ENCODE measurements around the gene AANAT.

The AANAT gene

DNA sequence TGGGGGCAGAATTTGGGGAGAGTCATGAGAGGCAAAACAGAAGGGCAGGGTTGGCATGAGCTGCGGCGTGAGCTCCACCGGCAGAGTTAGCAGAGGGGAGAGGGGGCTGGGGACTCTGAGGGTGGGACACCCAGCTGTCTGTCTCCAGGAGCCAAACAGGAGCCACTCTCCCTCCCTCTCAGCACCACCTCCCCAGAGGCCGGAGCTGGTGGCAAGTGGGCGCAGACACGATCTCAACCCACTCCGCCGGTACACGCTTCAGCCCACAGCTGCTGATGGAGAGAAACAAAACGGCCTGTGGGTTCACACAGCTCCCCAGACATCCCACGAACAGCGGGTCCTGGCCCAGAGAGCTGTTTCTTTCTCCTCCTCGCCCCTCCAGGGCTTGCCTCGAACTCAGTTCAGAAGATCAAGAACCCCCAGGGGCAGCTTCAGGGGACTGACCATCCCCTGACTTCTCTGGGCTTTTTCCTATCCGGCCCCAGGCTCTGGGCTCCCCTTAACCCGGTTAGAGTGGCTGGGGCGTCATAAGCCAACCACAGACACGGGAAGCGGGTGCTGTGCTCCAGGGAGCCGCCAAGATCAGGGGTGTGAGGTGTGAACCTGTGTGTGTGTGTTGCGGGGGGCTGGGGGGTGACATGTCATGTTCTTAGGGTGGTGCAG, 26.2 kb downstream of the AANAT start:
- Histone ChIP-seq H3K4me1 (ENCODE audit: control insufficient read depth, insufficient read depth, low read length) (peaks cover 4% of the 10 kb centered on the region; the same call in 1 of the 2 replicates), H3K27ac (ENCODE audit: extremely low read depth, low read depth, low read length) (no peak overlapping the region), H3K4me3 (ENCODE audit: low read depth, low read length) (no peak overlapping the region)

DNA sequence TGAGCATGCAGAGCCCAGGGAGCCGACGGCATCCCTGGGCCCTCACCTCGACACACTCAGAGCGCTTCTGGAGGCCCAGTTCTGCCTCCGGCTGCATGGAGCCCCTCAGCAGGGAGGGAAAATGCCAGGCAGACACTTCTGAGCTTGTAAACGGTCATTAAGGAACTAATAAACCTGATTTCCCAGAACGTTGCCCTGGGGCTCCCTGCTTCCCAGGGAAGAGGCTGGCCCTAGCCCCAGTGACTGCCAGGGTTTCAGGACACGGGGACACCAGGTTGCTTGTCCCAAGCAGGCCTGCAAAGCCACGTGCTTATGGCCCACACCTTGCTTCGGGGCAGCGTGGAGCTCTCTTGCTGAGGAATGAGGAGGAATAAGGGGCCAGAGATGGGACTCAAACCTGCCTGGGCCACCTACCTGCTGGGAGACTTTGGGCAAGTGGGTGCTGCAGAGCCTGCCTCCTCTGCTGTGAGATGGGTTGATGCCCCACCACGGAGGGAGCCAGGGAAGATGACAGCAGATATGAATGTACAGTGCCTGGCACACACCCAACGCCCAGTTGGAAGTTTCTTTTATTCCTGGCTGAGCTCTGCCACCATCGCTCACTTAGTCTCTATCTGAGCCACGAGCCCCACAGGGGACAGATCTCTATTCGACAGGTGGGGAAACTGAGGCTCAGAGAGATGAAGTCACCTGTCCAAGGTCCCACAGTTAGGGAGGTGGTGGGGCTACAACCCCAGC, 28.4 kb downstream of the AANAT start:
- ChIA-PET POLR2A (no interaction called here), CTCF (interaction anchor here (0.6 to 1.4 kb wide), 9 partner anchors 10 to 415 kb away, joined by 3 to 7 read pairs (median 3); no protein-coding TSS in a partner anchor)
- H3K9me3 ChIP-seq (ENCODE audit: control insufficient read depth, insufficient read depth, low read depth, low read length): no peaks in the 10 kb centered on the region
- H3K4me1 ChIP-seq (ENCODE audit: control insufficient read depth, insufficient read depth, low read length): peaks cover 16% of the 10 kb centered on the region
- no peak overlapping the region for H3K27ac ChIP-seq (ENCODE audit: extremely low read depth, low read depth, low read length)
- H3K4me3 ChIP-seq (ENCODE audit: low read depth, low read length): no peak overlapping the region
- no peaks in the 10 kb centered on the region for H3K36me3 ChIP-seq (ENCODE audit: control insufficient read depth in 2 of 2, insufficient read depth in 1 of 2, low read length in 2 of 2)
- no peak for TF ChIP-seq ZNF211 (tag by site-specific recombination; IDR thresholded peaks at IDR 0.05; ENCODE audit: low read depth)
- TF ChIP-seq TCF7L2 (IDR thresholded peaks at IDR 0.05; ENCODE audit: borderline replicate concordance, low read depth, low read length): no peak
- no peak for TF ChIP-seq ZNF701 (tag by site-specific recombination; IDR thresholded peaks at IDR 0.05)
- TF ChIP-seq SCRT1 (tag by site-specific recombination; IDR thresholded peaks at IDR 0.05; ENCODE audit: borderline replicate concordance): 0 out of 2 replicates have a peak, but pooled peaks have one; percentile 23
- TF ChIP-seq PRDM4 (tag by site-specific recombination; IDR thresholded peaks at IDR 0.05): peak; percentile 35; the same call in 1 of the 2 replicates
- TF ChIP-seq ZNF558 (tag by site-specific recombination; IDR thresholded peaks at IDR 0.05): no peak
- 0 out of 2 replicates have a peak, but pooled peaks have one; percentile 19 for TF ChIP-seq ZBTB20 (tag by site-specific recombination; IDR thresholded peaks at IDR 0.05)
- TF ChIP-seq SCRT2 (tag by site-specific recombination; IDR thresholded peaks at IDR 0.05): 0 out of 2 replicates have a peak, but pooled peaks have one; percentile 28
- TF ChIP-seq ZNF223 (tag by site-specific recombination; IDR thresholded peaks at IDR 0.05): 0 out of 2 replicates have a peak, but pooled peaks have one; percentile 23
- TF ChIP-seq ZNF175 (tag by site-specific recombination; IDR thresholded peaks at IDR 0.05): no peak
- TF ChIP-seq ZNF600 (tag by site-specific recombination; IDR thresholded peaks at IDR 0.05): peak; percentile 68
- TF ChIP-seq ZIC2 (tag by site-specific recombination; IDR thresholded peaks at IDR 0.05): peak; percentile 84
- TF ChIP-seq ZNF473 (tag by site-specific recombination; IDR thresholded peaks at IDR 0.05): no peak
- peak; percentile 53; the same call in 1 of the 2 replicates for TF ChIP-seq FEZF1 (tag by site-specific recombination; IDR thresholded peaks at IDR 0.05)
- no peak for TF ChIP-seq SP3 (tag by site-specific recombination; IDR thresholded peaks at IDR 0.05)
- no peak for TF ChIP-seq ZNF112 (tag by site-specific recombination; IDR thresholded peaks at IDR 0.05)
- TF ChIP-seq, protein P1, sequence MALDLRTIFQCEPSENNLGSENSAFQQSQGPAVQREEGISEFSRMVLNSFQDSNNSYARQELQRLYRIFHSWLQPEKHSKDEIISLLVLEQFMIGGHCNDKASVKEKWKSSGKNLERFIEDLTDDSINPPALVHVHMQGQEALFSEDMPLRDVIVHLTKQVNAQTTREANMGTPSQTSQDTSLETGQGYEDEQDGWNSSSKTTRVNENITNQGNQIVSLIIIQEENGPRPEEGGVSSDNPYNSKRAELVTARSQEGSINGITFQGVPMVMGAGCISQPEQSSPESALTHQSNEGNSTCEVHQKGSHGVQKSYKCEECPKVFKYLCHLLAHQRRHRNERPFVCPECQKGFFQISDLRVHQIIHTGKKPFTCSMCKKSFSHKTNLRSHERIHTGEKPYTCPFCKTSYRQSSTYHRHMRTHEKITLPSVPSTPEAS (tag by site-specific recombination; IDR thresholded peaks at IDR 0.05): no peak
- no peak for TF ChIP-seq ZNF768 (tag by site-specific recombination; IDR thresholded peaks at IDR 0.05)
- TF ChIP-seq ZNF560 (tag by site-specific recombination; IDR thresholded peaks at IDR 0.05; ENCODE audit: borderline replicate concordance): no peak

More for the DNA sequence above, 26.2 kb downstream of the AANAT start:
- Histone ChIP-seq H3K36me3 (ENCODE audit: control insufficient read depth in 2 of 2, insufficient read depth in 1 of 2, low read length in 2 of 2) (no peaks in the 10 kb centered on the region), H3K9me3 (ENCODE audit: control insufficient read depth, insufficient read depth, low read depth, low read length) (no peaks in the 10 kb centered on the region)
- POLR2A ChIA-PET: interaction anchor here (0.5 kb wide), 1 partner anchor 26 kb away, joined by 4 read pairs; no protein-coding TSS in a partner anchor
- CTCF ChIA-PET: interaction anchor here (0.5 to 2.3 kb wide), 8 partner anchors 12 to 188 kb away, joined by 3 to 8 read pairs (median 3); partner anchors contain the start of gene AANAT
- TF ChIP-seq SP2 (tag by site-specific recombination; IDR thresholded peaks at IDR 0.05) (peak; percentile 4; the same call in 1 of the 2 replicates), TSHZ1 (tag by site-specific recombination; IDR thresholded peaks at IDR 0.05; ENCODE audit: borderline replicate concordance) (no peak), EGR2 (tag by site-specific recombination; IDR thresholded peaks at IDR 0.05; ENCODE audit: low read depth) (peak; percentile 89), ZNF549 (tag by site-specific recombination; IDR thresholded peaks at IDR 0.05) (no peak), ZFHX2 (tag by site-specific recombination; conservative IDR thresholded peaks at IDR 0.05) (peak; percentile 83), ZNF341 (tag by site-specific recombination; IDR thresholded peaks at IDR 0.05; ENCODE audit: low read depth) (peak; percentile 30; the same call in 1 of the 2 replicates)

Data from HEK293 (cell line).